OCI-LY3 (cell line): ENCODE results near the gene FARP1.

ENCODE experiments used
- H2AFZ ChIP-seq: fragments of 200-600, 300-600 bp; shearing (Covaris generic); 2 replicates; pipeline ENCODE4 v1.6.0; 2014; ENCODE audit warnings: antibody characterized with exemption, low read depth, low read length
- H3K27ac ChIP-seq: fragments of 200-600, 300-600 bp; sonication (generic); 2 replicates; pipeline ENCODE4 v1.5.1; 2014; ENCODE audit warnings: mild to moderate bottlenecking, low read length, moderate library complexity, mixed read lengths
- H3K27me3 ChIP-seq: fragments of 200-600, 300-600 bp; sonication (generic); 2 replicates; pipeline ENCODE4 v1.6.1; 2014; ENCODE audit warnings: low read depth, low read length, mixed read lengths
- H3K36me3 ChIP-seq: fragments of 200-600, 300-600 bp; sonication (generic); replicated peaks from 2 replicates; pipeline ENCODE3; 2014; ENCODE audit warnings: low read depth, low read length, mixed read lengths
- H3K4me1 ChIP-seq: fragments of 300-600, 200-600 bp; sonication (generic); 2 replicates; pipeline ENCODE4 v1.6.1; 2014; ENCODE audit warnings: low read length, mixed read lengths
- H3K4me2 ChIP-seq: fragments of 200-600, 300-600 bp; sonication (generic); 2 replicates; pipeline ENCODE4 v1.6.1; 2014; ENCODE audit warnings: low read length, mixed read lengths
- H3K4me3 ChIP-seq: fragments of 300-600, 200-600 bp; sonication (generic); 2 replicates; pipeline ENCODE4 v1.5.1; 2014; ENCODE audit warnings: antibody characterized with exemption, mild to moderate bottlenecking, low read length, moderate library complexity
- H3K79me2 ChIP-seq: fragments of 300-600, 200-600 bp; shearing (Covaris generic); 2 replicates; pipeline ENCODE4 v1.6.1; 2014; ENCODE audit warnings: mild to moderate bottlenecking, low read length, mixed read lengths
- H3K9ac ChIP-seq: fragments of 300-600, 200-600 bp; shearing (Covaris generic); 2 replicates; pipeline ENCODE4 v1.6.0; 2014; ENCODE audit warnings: mild to moderate bottlenecking, low read length, moderate library complexity
- H3K9me3 ChIP-seq: fragments of 200-600, 300-600 bp; shearing (Covaris generic); 2 replicates; pipeline ENCODE4 v1.6.1; 2014; ENCODE audit warnings: low read length, mixed read lengths; ENCODE audit not compliant: insufficient read depth
- H4K20me1 ChIP-seq: fragments of 200-600, 300-600 bp; sonication (generic); 2 replicates; pipeline ENCODE4 v1.6.1; 2016; ENCODE audit warnings: low read length, mixed read lengths; ENCODE audit not compliant: insufficient read depth
- CTCF ChIP-seq: fragments of 200-600, 300-600 bp; sonication (generic); IDR thresholded peaks from 2 replicates; pipeline ENCODE4 v1.5.1; 2014; ENCODE audit warnings: antibody characterized with exemption, low read length, low read depth
- EZH2phosphoT487 ChIP-seq: fragments of 200-600 bp; shearing (Covaris generic); IDR thresholded peaks from 2 replicates; pipeline ENCODE4 v1.6.1; 2018; ENCODE audit warnings: antibody characterized with exemption, mixed run types, low read depth

FARP1 gene

DNA sequence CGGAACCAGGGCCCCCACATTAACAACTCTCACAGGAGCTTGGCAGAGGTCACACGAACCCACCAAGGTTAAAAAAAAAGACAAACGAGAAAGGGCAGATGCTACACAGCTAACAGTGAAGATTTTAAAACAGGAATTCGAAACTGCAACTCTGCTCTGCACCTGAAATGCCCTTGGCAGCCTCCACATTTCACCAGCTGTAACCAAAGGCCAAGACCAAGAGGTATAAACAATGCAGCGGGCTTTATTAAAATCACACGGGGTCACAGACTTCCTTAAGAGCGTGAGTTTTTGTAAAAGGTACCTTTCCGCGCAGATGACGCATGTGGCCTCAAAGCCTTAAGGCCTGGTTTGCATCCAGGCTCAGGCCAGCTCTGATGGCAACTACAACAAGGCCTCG is 345.8 kb downstream of the FARP1 start:
- H3K4me1 ChIP-seq, result peaks cover 43% of the 10 kb centered on the region
- no peak overlapping the region for H3K9ac ChIP-seq
- H3K4me3 ChIP-seq, result peak overlapping the region; percentile 30
- H3K9me3 ChIP-seq, result no peaks in the 10 kb centered on the region
- TF ChIP-seq EZH2phosphoT487, result no peak
- peaks cover 90% of the 10 kb centered on the region for H3K79me2 ChIP-seq
- peak overlapping the region; percentile 63 for H3K4me2 ChIP-seq
- H2AFZ ChIP-seq, result no peak overlapping the region
- H3K27ac ChIP-seq, result no peak overlapping the region
- H4K20me1 ChIP-seq, result peaks cover 96% of the 10 kb centered on the region
- no peaks in the 10 kb centered on the region for H3K36me3 ChIP-seq
- H3K27me3 ChIP-seq, result no peaks in the 10 kb centered on the region

DNA sequence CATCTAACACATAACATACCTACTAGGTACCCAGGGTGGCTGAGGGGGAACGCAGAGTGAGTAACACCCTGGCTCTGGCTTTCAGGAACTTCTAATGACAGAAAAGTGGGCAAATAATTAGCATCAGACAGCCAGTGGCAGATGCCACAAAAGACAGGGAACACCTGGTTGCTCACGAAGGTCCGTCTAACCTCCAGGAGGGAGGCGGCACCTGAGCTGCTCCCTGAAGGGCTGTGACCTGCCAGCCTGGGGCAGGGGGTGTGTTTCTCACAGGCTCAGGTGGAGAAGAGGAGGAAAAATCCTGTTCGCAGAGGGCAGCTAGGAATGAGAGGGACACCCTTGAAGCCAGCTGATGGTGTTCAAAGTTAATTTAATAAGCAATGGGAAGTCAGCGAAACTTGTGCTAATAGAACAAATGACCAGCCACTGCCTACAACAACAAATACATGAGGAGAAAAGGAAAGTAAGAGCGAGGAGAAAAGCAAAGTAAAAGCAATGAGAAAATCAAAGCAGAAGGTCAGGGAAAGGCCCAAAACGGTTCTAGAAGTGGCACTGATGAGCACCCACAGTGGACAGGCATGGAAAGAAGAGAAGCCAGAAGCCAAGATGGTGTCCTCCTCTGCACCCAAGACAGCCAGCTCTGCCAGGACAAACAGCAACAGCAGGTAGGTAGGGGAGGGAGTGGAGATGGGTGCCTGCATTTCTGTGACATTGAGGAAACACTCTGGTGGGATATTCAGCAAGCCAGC is 346.7 kb downstream of the FARP1 start:
- peaks cover 35% of the 10 kb centered on the region for H3K4me1 ChIP-seq
- H4K20me1 ChIP-seq, result peaks cover 91% of the 10 kb centered on the region
- peaks cover 84% of the 10 kb centered on the region for H3K79me2 ChIP-seq
- no peak overlapping the region for H3K27ac ChIP-seq
- no peaks in the 10 kb centered on the region for H3K9me3 ChIP-seq
- H3K36me3 ChIP-seq, result no peaks in the 10 kb centered on the region
- H3K9ac ChIP-seq, result no peak overlapping the region
- 0 out of 2 replicates have a peak overlapping the region, but pooled peaks have one; percentile 30 for H3K4me3 ChIP-seq
- TF ChIP-seq EZH2phosphoT487, result no peak
- no peak for TF ChIP-seq CTCF
- no peak overlapping the region for H2AFZ ChIP-seq
- peak overlapping the region; percentile 63 for H3K4me2 ChIP-seq
- H3K27me3 ChIP-seq, result no peaks in the 10 kb centered on the region

DNA sequence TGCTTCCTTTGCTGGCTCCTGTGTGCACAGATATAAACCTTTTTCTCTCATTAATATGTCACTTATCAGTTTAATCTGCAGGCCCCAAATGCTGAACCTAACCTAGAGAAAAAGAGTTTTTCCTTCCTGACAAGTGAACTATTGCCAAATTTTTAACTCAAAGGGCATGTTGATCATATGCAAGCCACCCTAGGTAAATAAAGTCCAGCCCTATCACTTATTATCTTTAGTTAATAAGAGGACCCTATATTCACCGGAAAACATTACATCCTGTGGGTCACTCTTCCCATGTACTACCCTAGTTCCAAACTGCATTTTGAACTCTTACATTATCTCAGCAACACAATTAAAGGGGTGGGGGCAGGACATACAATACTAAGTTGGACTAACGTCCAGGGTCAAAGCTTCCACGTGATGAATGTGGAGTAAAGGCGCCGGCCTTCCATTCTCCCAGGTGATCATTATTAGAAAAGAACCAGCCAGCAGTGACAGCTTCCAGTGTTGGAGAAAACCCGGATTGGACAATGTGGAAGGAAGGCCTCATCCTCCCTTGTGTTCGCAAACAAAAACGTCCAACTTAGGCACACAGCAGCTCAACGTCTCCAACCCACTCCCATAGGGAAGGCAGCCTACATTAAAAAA is 347.4 kb downstream of the FARP1 start:
- no peaks in the 10 kb centered on the region for H3K36me3 ChIP-seq
- no peak for TF ChIP-seq CTCF
- TF ChIP-seq EZH2phosphoT487, result no peak
- peaks cover 81% of the 10 kb centered on the region for H3K79me2 ChIP-seq
- H4K20me1 ChIP-seq, result peaks cover 87% of the 10 kb centered on the region
- H3K4me3 ChIP-seq, result no peak overlapping the region
- H3K9me3 ChIP-seq, result no peaks in the 10 kb centered on the region
- H3K9ac ChIP-seq, result no peak overlapping the region
- no peaks in the 10 kb centered on the region for H3K27me3 ChIP-seq
- H3K4me2 ChIP-seq, result no peak overlapping the region
- H3K4me1 ChIP-seq, result peaks cover 31% of the 10 kb centered on the region
- no peak overlapping the region for H3K27ac ChIP-seq
- H2AFZ ChIP-seq, result no peak overlapping the region

DNA sequence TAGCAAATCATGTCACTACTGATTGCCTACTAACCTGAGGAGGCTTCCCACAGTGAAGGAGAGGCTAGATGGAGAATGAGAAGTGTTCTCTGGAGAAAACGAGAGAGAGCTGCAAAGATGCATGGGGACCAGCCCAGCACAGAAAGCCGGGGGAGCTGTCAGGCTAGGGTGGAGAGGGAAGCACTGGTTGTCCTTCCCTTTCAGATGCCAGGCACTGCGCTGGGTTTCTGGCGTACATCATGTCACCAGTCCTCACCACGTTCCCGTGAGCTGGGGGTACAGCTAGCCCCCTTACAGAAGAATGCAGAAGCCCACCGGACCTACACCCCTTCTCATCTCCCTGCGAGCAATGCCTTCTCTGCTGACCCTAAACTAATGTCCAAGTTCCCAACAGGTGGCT is 348.0 kb downstream of the FARP1 start:
- Histone ChIP-seq H2AFZ (no peak overlapping the region), H3K9ac (no peak overlapping the region), H3K4me3 (no peak overlapping the region), H3K9me3 (no peaks in the 10 kb centered on the region), H3K27me3 (no peaks in the 10 kb centered on the region), H4K20me1 (peaks cover 87% of the 10 kb centered on the region), H3K36me3 (no peaks in the 10 kb centered on the region), H3K79me2 (peaks cover 80% of the 10 kb centered on the region), H3K27ac (no peak overlapping the region), H3K4me2 (no peak overlapping the region), H3K4me1 (peaks cover 31% of the 10 kb centered on the region)
- no peak for TF ChIP-seq EZH2phosphoT487
- no peak for TF ChIP-seq CTCF
